HK-2 (cell line): ENCODE data around the gene CCND1.
A peak's percentile ranks its signal among the peaks of the same experiment; 100 is the strongest.

Source experiments
- DNase-seq: peaks from one replicate; pipeline ENCODE4 v3.0.0-alpha.2; 2018; ENCODE audit not compliant: unreplicated experiment

The CCND1 gene

GRCh38 chr11:69640995-69641581, at the start of gene CCND1:
Gene CCND1 (plus strand): TSS chr11:69641156. CDS start chr11:69641314, 158 bp downstream.
- peak; percentile 57 for DNase-seq

- no peak for DNase-seq
Observed at GRCh38 chr11:69592986-69593650, 47.8 kb upstream of the CCND1 start.

GRCh38 chr11:69593851-69594250, 47.1 kb upstream of the CCND1 start:
- no peak for DNase-seq

- DNase-seq = no peak
Observed at GRCh38 chr11:69594481-69594880, 46.5 kb upstream of the CCND1 start.

- no peak for DNase-seq
Observed at GRCh38 chr11:69595805-69596665, 44.9 kb upstream of the CCND1 start.

GRCh38 chr11:69598147-69598546, 42.8 kb upstream of the CCND1 start:
- DNase-seq = peak; percentile 3

- DNase-seq = no peak
Observed at GRCh38 chr11:69599502-69599901, 41.5 kb upstream of the CCND1 start.

GRCh38 chr11:69600001-69600400, 41.0 kb upstream of the CCND1 start:
- DNase-seq = no peak

- DNase-seq = no peak
Observed at GRCh38 chr11:69601011-69601975, 39.7 kb upstream of the CCND1 start.

- DNase-seq = no peak
Observed at GRCh38 chr11:69603111-69603836, 37.7 kb upstream of the CCND1 start.

GRCh38 chr11:69604055-69604454, 36.9 kb upstream of the CCND1 start:
- DNase-seq = no peak

- no peak for DNase-seq
Observed at GRCh38 chr11:69605737-69606526, 35.0 kb upstream of the CCND1 start.

GRCh38 chr11:69609351-69609750, 31.6 kb upstream of the CCND1 start:
- DNase-seq = no peak

- no peak for DNase-seq
Observed at GRCh38 chr11:69611548-69612526, 29.1 kb upstream of the CCND1 start.

- no peak for DNase-seq
Observed at GRCh38 chr11:69613594-69613993, 27.4 kb upstream of the CCND1 start.

- DNase-seq = no peak
Observed at GRCh38 chr11:69614085-69614484, 26.9 kb upstream of the CCND1 start.

- no peak for DNase-seq
Observed at GRCh38 chr11:69615545-69616278, 25.2 kb upstream of the CCND1 start.

- DNase-seq = no peak
Observed at GRCh38 chr11:69617220-69617619, 23.7 kb upstream of the CCND1 start.
